Keratinocyte (primary cell): ENCODE results near the gene BAHCC1. TPM values are rescaled to one million over a fixed set of nuclear protein-coding genes. Genes with fewer than 3 reads are reported as not detected.
A peak's percentile ranks its signal among the peaks of the same experiment; 100 is the strongest.

Source experiments
- DNase-seq: peaks from one replicate; pipeline ENCODE4 v3.0.0-alpha.2; 2011; ENCODE audit warnings: low read depth, missing footprints, low spot score
- FAIRE-seq: peaks from 2 replicates; lab custom pipeline; 2011; peaks lifted over from hg19 to GRCh38; lab: Jason Lieb, UNC
- H2AFZ ChIP-seq: 2 replicates; pipeline ENCODE4 v1.6.0; 2012; ENCODE audit warnings: low read length, control low read depth, inconsistent platforms; ENCODE audit not compliant: control insufficient read depth
- H3K27ac ChIP-seq: 2 replicates; pipeline ENCODE4 v1.5.1; 2011; ENCODE audit warnings: low read length; ENCODE audit not compliant: control insufficient read depth, insufficient read depth
- H3K27me3 ChIP-seq: 3 replicates; pipeline ENCODE4 v1.6.0; 2011; ENCODE audit warnings: low read length; ENCODE audit not compliant: control insufficient read depth, insufficient read depth; ENCODE audit errors: extremely low read depth
- H3K36me3 ChIP-seq, 2 experiments: 2 replicates in 1 of 2; 3 replicates in 1 of 2; pipeline ENCODE4 v1.5.1; 2011; ENCODE audit warnings: low read length in 2 of 2, mild to moderate bottlenecking in 1 of 2; ENCODE audit not compliant: control insufficient read depth in 2 of 2, insufficient read depth in 2 of 2; ENCODE audit errors: extremely low read depth in 1 of 2
- H3K4me1 ChIP-seq: 3 replicates; pipeline ENCODE4 v1.5.1; 2011; ENCODE audit warnings: low read length; ENCODE audit not compliant: control insufficient read depth, insufficient read depth; ENCODE audit errors: extremely low read depth
- H3K4me2 ChIP-seq: 3 replicates; pipeline ENCODE4 v1.6.0; 2011; ENCODE audit warnings: low read depth, low read length; ENCODE audit not compliant: control insufficient read depth, insufficient read depth; ENCODE audit errors: extremely low read depth
- H3K4me3 ChIP-seq, 3 experiments: fragments of 200-600 bp in 1 of 3; sonication (generic) in 1 of 3; 2 replicates in 2 of 3; 3 replicates in 1 of 3; pipeline ENCODE4 v1.5.1; 2011 to 2016; ENCODE audit warnings: low read length in 3 of 3, mild to moderate bottlenecking in 3 of 3, control low read depth in 2 of 3, inconsistent platforms in 1 of 3, low read depth in 1 of 3, mixed read lengths in 1 of 3, mixed run types in 1 of 3, moderate library complexity in 1 of 3; ENCODE audit not compliant: control insufficient read depth in 2 of 3, insufficient read depth in 2 of 3; ENCODE audit errors: extremely low read depth in 1 of 3
- H3K79me2 ChIP-seq: 2 replicates; pipeline ENCODE4 v1.6.0; 2012; ENCODE audit warnings: low read length; ENCODE audit not compliant: control insufficient read depth, insufficient read depth
- H3K9ac ChIP-seq: 3 replicates; pipeline ENCODE4 v1.6.0; 2011; ENCODE audit warnings: low read length; ENCODE audit not compliant: control insufficient read depth, insufficient read depth; ENCODE audit errors: extremely low read depth
- H3K9me1 ChIP-seq: 3 replicates; pipeline ENCODE4 v1.6.0; 2011; ENCODE audit warnings: low read length; ENCODE audit not compliant: control insufficient read depth, insufficient read depth; ENCODE audit errors: extremely low read depth
- H3K9me3 ChIP-seq: 2 replicates; pipeline ENCODE4 v1.5.1; 2012; ENCODE audit warnings: low read depth, low read length; ENCODE audit not compliant: control insufficient read depth
- H4K20me1 ChIP-seq: 3 replicates; pipeline ENCODE4 v1.6.0; 2011; ENCODE audit warnings: low read length; ENCODE audit not compliant: control insufficient read depth, insufficient read depth; ENCODE audit errors: extremely low read depth
- EZH2 ChIP-seq: IDR thresholded peaks from one replicate; pipeline ENCODE4 v1.6.1; 2012; ENCODE audit warnings: inconsistent platforms, mild to moderate bottlenecking, low read length, moderate library complexity
- dilution Hi-C: fragments of 300-500 bp; cut with MboI; formaldehyde crosslinking; loops from one replicate; pipeline ENCODE4 v1.7.0; 2020; ENCODE audit warnings: low sequenced_read_pairs; ENCODE audit not compliant: extremely low pct_ligation_motif_present
- polyA plus RNA-seq, 5 experiments: library from polyadenylated mRNA; depleted of rRNA in 3 of 5; stranded (reverse) in 3 of 5; stranded (forward) in 1 of 5; unstranded in 1 of 5; fragments of >200 nt; gene quantifications; 1 replicate in 1 of 5; 2 replicates in 3 of 5; 3 replicates in 1 of 5; pipeline versions ENCODE4 v1.2.1 to v1.2.3, GENCODE V29; 2011 to 2012; ENCODE audit warnings: missing spikeins in 2 of 5, low read depth in 1 of 5, low replicate concordance in 1 of 5
- TF ChIP-seq, protein P1 (sequence below), 3 experiments: IDR thresholded peaks in 1 of 3; conservative IDR thresholded peaks in 1 of 3; optimal IDR thresholded peaks in 1 of 3; 2 replicates in 2 of 3; 3 replicates in 1 of 3; pipeline versions ENCODE3 to v1.5.1; 2011; ENCODE audit warnings: low read length in 3 of 3, mild to moderate bottlenecking in 3 of 3, moderate library complexity in 2 of 3, control low read depth in 1 of 3, inconsistent platforms in 1 of 3; ENCODE audit not compliant: insufficient read depth in 2 of 3; ENCODE audit errors: extremely low read depth in 1 of 3

The BAHCC1 gene
- polyA plus RNA-seq, 1 donor (not counting 4 experiments of a cell fraction or from before 2014, with no cell fraction given): 0.52 TPM

DNA sequence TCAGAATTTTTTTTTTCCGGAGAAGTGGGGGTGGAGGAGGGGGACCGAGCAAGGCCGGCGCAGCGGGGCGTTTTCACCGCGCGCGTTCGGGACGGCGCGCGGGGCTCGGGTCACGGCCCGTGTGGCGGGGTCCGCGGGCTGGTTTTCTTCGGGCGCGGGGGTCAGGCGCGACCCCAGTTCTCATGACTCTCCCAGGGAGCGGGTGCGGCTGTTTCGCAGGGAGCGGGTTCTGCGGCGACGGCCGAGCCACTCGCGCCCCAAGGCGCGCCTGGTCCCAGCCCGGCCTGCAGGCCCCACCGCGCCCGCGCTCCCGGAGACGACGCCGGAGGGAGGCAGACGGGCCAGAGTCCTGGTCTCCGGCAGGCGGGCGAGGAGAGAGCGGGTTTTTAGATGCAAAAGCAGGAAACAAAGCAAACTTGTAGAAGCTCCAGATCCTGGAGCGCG is 1.0 kb downstream of the BAHCC1 start:
- no peak for TF ChIP-seq EZH2
- DNase-seq (no peak), FAIRE-seq (no peak)
- Histone ChIP-seq H3K9me1 (no peaks in the 10 kb centered on the region), H3K27me3 (no peaks in the 10 kb centered on the region), H4K20me1 (no peaks in the 10 kb centered on the region), H3K4me1 (peaks cover 37% of the 10 kb centered on the region), H3K9ac (peak overlapping the region; percentile 89), H2AFZ (peak overlapping the region; percentile 68), H3K4me3 (peak overlapping the region; percentile 63 to 81 (median 77)), H3K27ac (peak overlapping the region; percentile 82), H3K9me3 (no peaks in the 10 kb centered on the region), H3K79me2 (peaks cover 41% of the 10 kb centered on the region), H3K4me2 (peak overlapping the region; percentile 95), H3K36me3 (no peaks in the 10 kb centered on the region)
- dilution Hi-C loops: no loop called here

DNA sequence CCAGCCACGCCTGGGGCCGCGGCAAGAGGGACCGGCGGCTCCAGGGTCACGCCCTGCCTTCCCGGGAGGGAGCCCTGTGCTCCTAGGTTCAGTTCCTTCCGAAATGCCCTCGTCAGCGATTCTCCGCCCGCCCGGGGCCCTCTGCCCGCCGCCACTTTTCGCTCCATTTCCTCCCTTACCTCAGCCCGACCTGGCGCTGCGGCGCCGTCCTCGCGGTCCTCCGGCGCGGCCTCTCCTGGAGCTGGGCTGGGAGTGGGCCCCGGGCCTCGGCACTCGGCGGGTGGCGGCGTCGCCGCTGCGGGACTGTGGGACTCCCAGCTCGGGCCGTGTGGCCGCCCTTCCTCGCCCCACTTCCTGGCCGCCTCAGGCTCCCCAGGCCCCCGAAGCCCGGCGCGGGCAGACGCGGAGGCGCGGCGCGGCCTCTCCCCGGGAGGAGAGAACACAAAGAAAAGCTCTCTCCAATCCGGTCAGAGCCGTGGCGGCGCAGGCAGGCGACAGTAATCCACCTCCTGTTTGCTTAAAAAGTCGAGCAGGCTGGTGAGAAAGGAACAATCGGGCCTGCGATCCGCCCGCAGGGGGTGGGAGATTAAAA is 1.6 kb downstream of the BAHCC1 start:
- H4K20me1 ChIP-seq: no peaks in the 10 kb centered on the region
- dilution Hi-C loops: no loop called here
- peak overlapping the region; percentile 89 for H3K9ac ChIP-seq
- TF ChIP-seq, protein P1, sequence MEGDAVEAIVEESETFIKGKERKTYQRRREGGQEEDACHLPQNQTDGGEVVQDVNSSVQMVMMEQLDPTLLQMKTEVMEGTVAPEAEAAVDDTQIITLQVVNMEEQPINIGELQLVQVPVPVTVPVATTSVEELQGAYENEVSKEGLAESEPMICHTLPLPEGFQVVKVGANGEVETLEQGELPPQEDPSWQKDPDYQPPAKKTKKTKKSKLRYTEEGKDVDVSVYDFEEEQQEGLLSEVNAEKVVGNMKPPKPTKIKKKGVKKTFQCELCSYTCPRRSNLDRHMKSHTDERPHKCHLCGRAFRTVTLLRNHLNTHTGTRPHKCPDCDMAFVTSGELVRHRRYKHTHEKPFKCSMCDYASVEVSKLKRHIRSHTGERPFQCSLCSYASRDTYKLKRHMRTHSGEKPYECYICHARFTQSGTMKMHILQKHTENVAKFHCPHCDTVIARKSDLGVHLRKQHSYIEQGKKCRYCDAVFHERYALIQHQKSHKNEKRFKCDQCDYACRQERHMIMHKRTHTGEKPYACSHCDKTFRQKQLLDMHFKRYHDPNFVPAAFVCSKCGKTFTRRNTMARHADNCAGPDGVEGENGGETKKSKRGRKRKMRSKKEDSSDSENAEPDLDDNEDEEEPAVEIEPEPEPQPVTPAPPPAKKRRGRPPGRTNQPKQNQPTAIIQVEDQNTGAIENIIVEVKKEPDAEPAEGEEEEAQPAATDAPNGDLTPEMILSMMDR (optimal IDR thresholded peaks at IDR 0.05 in 1 of 3, IDR thresholded peaks at IDR 0.05 in 1 of 3, conservative IDR thresholded peaks at IDR 0.05 in 1 of 3; ENCODE audit: extremely low read depth in 1 of 3, insufficient read depth in 2 of 3, low read length in 3 of 3): no peak
- no peak for TF ChIP-seq EZH2
- peak overlapping the region; percentile 68 for H2AFZ ChIP-seq
- FAIRE-seq: no peak
- H3K4me2 ChIP-seq: peak overlapping the region; percentile 95
- H3K4me3 ChIP-seq: peak overlapping the region; percentile 63 to 81 (median 77)
- H3K4me1 ChIP-seq: peaks cover 35% of the 10 kb centered on the region
- H3K27ac ChIP-seq: peak overlapping the region; percentile 82
- peaks cover 46% of the 10 kb centered on the region for H3K79me2 ChIP-seq
- H3K9me1 ChIP-seq: no peaks in the 10 kb centered on the region
- no peaks in the 10 kb centered on the region for H3K9me3 ChIP-seq
- no peaks in the 10 kb centered on the region for H3K36me3 ChIP-seq
- no peak for DNase-seq
- no peaks in the 10 kb centered on the region for H3K27me3 ChIP-seq
